ENCODE measurements around the gene DLX6.

DLX6 gene

GRCh38 chr7:97020601-97020995 is 15.2 kb downstream of the DLX6 start:
- H3K4me3 ChIP-seq (replicated peaks; ENCODE audit: low read depth, low read length) = no peak overlapping the region
- TF ChIP-seq CTCF (IDR thresholded peaks at IDR 0.05; ENCODE audit: low read depth, low read length, missing control alignments) = no peak
- no peak for DNase-seq (ENCODE audit: extremely low read depth, low read depth)

GRCh38 chr7:97020996-97021746 is 15.8 kb downstream of the DLX6 start:
- DNase-seq (ENCODE audit: extremely low read depth, low read depth) = no peak
- no peak overlapping the region for H3K4me3 ChIP-seq (replicated peaks; ENCODE audit: low read depth, low read length)
- no peak for TF ChIP-seq CTCF (IDR thresholded peaks at IDR 0.05; ENCODE audit: low read depth, low read length, missing control alignments)

- no peak for TF ChIP-seq CTCF (IDR thresholded peaks at IDR 0.05; ENCODE audit: low read depth, low read length, missing control alignments)
- DNase-seq (ENCODE audit: extremely low read depth, low read depth) = no peak
- H3K4me3 ChIP-seq (replicated peaks; ENCODE audit: low read depth, low read length) = no peak overlapping the region
These were observed 16.6 kb downstream of the DLX6 start for GRCh38 chr7:97021747-97022490.

- no peak for DNase-seq (ENCODE audit: extremely low read depth, low read depth)
- H3K4me3 ChIP-seq (replicated peaks; ENCODE audit: low read depth, low read length) = no peak overlapping the region
These were observed 17.3 kb downstream of the DLX6 start for GRCh38 chr7:97022491-97023306.

GRCh38 chr7:97024209-97025129 is 19.1 kb downstream of the DLX6 start, which contains the start of gene DLX5:
TSS of gene DLX5 (minus strand) at chr7:97024831. CDS start at chr7:97024623, 208 bp downstream.
- no peak for DNase-seq (ENCODE audit: extremely low read depth, low read depth)
- no peak for TF ChIP-seq CTCF (IDR thresholded peaks at IDR 0.05; ENCODE audit: low read depth, low read length, missing control alignments)

More at GRCh38 chr7:97022491-97023306, 17.3 kb downstream of the DLX6 start:
- TF ChIP-seq CTCF (IDR thresholded peaks at IDR 0.05; ENCODE audit: low read depth, low read length, missing control alignments) = no peak

GRCh38 chr7:97025130-97025499 is 19.8 kb downstream of the DLX6 start:
- DNase-seq (ENCODE audit: extremely low read depth, low read depth) = no peak
- no peak for TF ChIP-seq CTCF (IDR thresholded peaks at IDR 0.05; ENCODE audit: low read depth, low read length, missing control alignments)
- no peak overlapping the region for H3K4me3 ChIP-seq (replicated peaks; ENCODE audit: low read depth, low read length)

More at GRCh38 chr7:97024209-97025129, 19.1 kb downstream of the DLX6 start, which contains the start of gene DLX5:
- no peak within 1 kb of the TSS for H3K4me3 ChIP-seq (replicated peaks; ENCODE audit: low read depth, low read length)

All from HFF-Myc (cell line).